Posterior vena cava (tissue), 2 donors: Measurements from ENCODE around the gene COPZ2. TPM values are rescaled to one million over a fixed set of nuclear protein-coding genes. Genes with fewer than 3 reads are reported as not detected.

ENCODE experiments used
- DNase-seq: peaks from one replicate; pipeline ENCODE4 v3.0.0-alpha.2; 2020; ENCODE audit warnings: low spot score
- intact Hi-C, 2 donors: fragments of 100-400 bp; cut with DNase I; formaldehyde crosslinking; loops; one replicate each; pipeline versions ENCODE4 v1.14.1 to v1.14.2; 2022 to 2023
- total RNA-seq, 2 donors: library from RNA; stranded (reverse); fragmentation: NEBNext Ultra II Directional; extraction: Animal tissue kit (Norgen Biotek cat#: 25700); gene quantifications; one replicate each; pipeline ENCODE4 v1.2.1, GENCODE V29; 2021
- donor health status: DM: yes; HTN: yes; CAD: no.
- donor health status: DM: yes; HTN: yes; CAD: no.

The COPZ2 gene
- total RNA-seq, 2 donors from 2014 or later = 75.0 to 136 TPM

GRCh38 chr17:48058393-48059124, 21.0 kb upstream of the COPZ2 start:
- DNase-seq = no peak

GRCh38 chr17:48057626-48058025, 20.0 kb upstream of the COPZ2 start:
- no peak for DNase-seq

More at GRCh38 chr17:48058393-48059124, 21.0 kb upstream of the COPZ2 start:
- intact Hi-C loops = no loop called here

GRCh38 chr17:48056879-48057278, 19.3 kb upstream of the COPZ2 start:
- no peak for DNase-seq
- intact Hi-C loops = no loop called here

More at GRCh38 chr17:48057626-48058025, 20.0 kb upstream of the COPZ2 start:
- intact Hi-C loops = no loop called here

GRCh38 chr17:48056246-48056745, 18.7 kb upstream of the COPZ2 start:
- DNase-seq = no peak
- intact Hi-C loops = no loop called here

GRCh38 chr17:48055531-48056245, 18.1 kb upstream of the COPZ2 start:
- intact Hi-C loops = no loop called here
- DNase-seq = peak; percentile 55

- intact Hi-C loops = no loop called here
- DNase-seq = peak; percentile 72
These were observed 16.9 kb upstream of the COPZ2 start for GRCh38 chr17:48054238-48055185.

- intact Hi-C loops = no loop called here
- DNase-seq = peak; percentile 64
These were observed 16.2 kb upstream of the COPZ2 start for GRCh38 chr17:48053758-48054237.

- DNase-seq = peak; percentile 77
- intact Hi-C loops = no loop called here
These were observed 15.6 kb upstream of the COPZ2 start for GRCh38 chr17:48052956-48053757.

- intact Hi-C loops = no loop called here
- DNase-seq = peak; percentile 78
These were observed 14.3 kb upstream of the COPZ2 start for GRCh38 chr17:48051706-48052486.

GRCh38 chr17:48051283-48051682, 13.7 kb upstream of the COPZ2 start:
- DNase-seq = peak; percentile 56
- intact Hi-C loops = no loop called here

- DNase-seq = peak; percentile 97
- intact Hi-C loops = no loop called here
These were observed 11.0 kb upstream of the COPZ2 start for GRCh38 chr17:48048384-48049126.

- peak; percentile 100 for DNase-seq
- intact Hi-C loops = no loop called here
These were observed 10.3 kb upstream of the COPZ2 start, which contains the start of gene NFE2L1 for GRCh38 chr17:48047741-48048383. Gene NFE2L1 (plus strand): TSS chr17:48048359. CDS start chr17:48051119, 2,760 bp downstream.

GRCh38 chr17:48047113-48047740, 9.6 kb upstream of the COPZ2 start:
- DNase-seq = peak; percentile 61
- intact Hi-C loops = no loop called here

GRCh38 chr17:48046296-48046695, 8.7 kb upstream of the COPZ2 start:
- peak; percentile 49 for DNase-seq
- intact Hi-C loops = no loop called here

GRCh38 chr17:48045316-48046001, 7.9 kb upstream of the COPZ2 start:
- intact Hi-C loops = no loop called here
- DNase-seq = peak; percentile 81
